ENCODE data around the gene TMEM59L.
A peak's percentile ranks its signal among the peaks of the same experiment; 100 is the strongest.
"Not testable (repeated sequence)": the region's sequence is repeated elsewhere in the genome, so short reads cannot be mapped to it uniquely, and the experiment has no call there.

Gene TMEM59L

GRCh38 chr19:18594096-18594823 is 18.4 kb upstream of the TMEM59L start:
- DNase-seq: peak; percentile 56 to 75 (median 68)

GRCh38 chr19:18594824-18595373 is 17.8 kb upstream of the TMEM59L start:
- no peak for DNase-seq

GRCh38 chr19:18595475-18595874 is 17.2 kb upstream of the TMEM59L start:
- DNase-seq: no peak

- DNase-seq: no peak
Measured at GRCh38 chr19:18596752-18597157, 15.9 kb upstream of the TMEM59L start.

GRCh38 chr19:18597809-18598660 is 14.6 kb upstream of the TMEM59L start:
- no peak for DNase-seq

GRCh38 chr19:18599485-18599884 is 13.2 kb upstream of the TMEM59L start:
- DNase-seq: no peak

GRCh38 chr19:18600692-18601397 is 11.8 kb upstream of the TMEM59L start:
- DNase-seq: not testable (repeated sequence)

GRCh38 chr19:18601875-18602274 is 10.8 kb upstream of the TMEM59L start:
- no peak for DNase-seq

GRCh38 chr19:18603255-18603957 is 9.3 kb upstream of the TMEM59L start:
- no peak for DNase-seq

- DNase-seq: no peak
Measured at GRCh38 chr19:18603958-18604819, 8.5 kb upstream of the TMEM59L start.

GRCh38 chr19:18604820-18605159 is 7.9 kb upstream of the TMEM59L start:
- no peak for DNase-seq

GRCh38 chr19:18605196-18605545 is 7.5 kb upstream of the TMEM59L start:
- DNase-seq: no peak

GRCh38 chr19:18605546-18606280 is 7.0 kb upstream of the TMEM59L start:
- no peak for DNase-seq

- DNase-seq: no peak
Measured at GRCh38 chr19:18606281-18607225, 6.1 kb upstream of the TMEM59L start, which contains the start of gene CRLF1. TSS of gene CRLF1 (minus strand) at chr19:18606799. CDS start at chr19:18606656, 143 bp downstream.

GRCh38 chr19:18607226-18608101 is 5.2 kb upstream of the TMEM59L start:
- no peak for DNase-seq

- no peak for DNase-seq
Measured at GRCh38 chr19:18608102-18608804, 4.4 kb upstream of the TMEM59L start.

- no peak for DNase-seq
Measured at GRCh38 chr19:18608805-18609716, 3.6 kb upstream of the TMEM59L start.

Measured in T-helper 1 cell (primary cell).